Measurements from ENCODE around the gene ATN1.
A peak's percentile ranks its signal among the peaks of the same experiment; 100 is the strongest.

ATN1 gene

GRCh38 chr12:6944381-6945186, 16.8 kb downstream of the ATN1 start:
- peak; percentile 71 for DNase-seq (ENCODE audit: low read depth)

GRCh38 chr12:6945613-6946012, 17.9 kb downstream of the ATN1 start:
- no peak for DNase-seq (ENCODE audit: low read depth)

- DNase-seq (ENCODE audit: low read depth) = peak; percentile 43
These were observed 18.5 kb downstream of the ATN1 start for GRCh38 chr12:6946033-6946919.

GRCh38 chr12:6946920-6947374, 19.2 kb downstream of the ATN1 start:
- DNase-seq (ENCODE audit: low read depth) = no peak

GRCh38 chr12:6947615-6948014, 19.9 kb downstream of the ATN1 start:
- no peak for DNase-seq (ENCODE audit: low read depth)

GRCh38 chr12:6948873-6949594, 21.3 kb downstream of the ATN1 start:
- DNase-seq (ENCODE audit: low read depth) = no peak

GRCh38 chr12:6950401-6950801, 22.6 kb downstream of the ATN1 start:
- no peak for DNase-seq (ENCODE audit: low read depth)

GRCh38 chr12:6950811-6951540, 23.2 kb downstream of the ATN1 start, which contains the start of gene PTPN6:
Gene PTPN6 (plus strand): TSS chr12:6951356. CDS start chr12:6951513, 157 bp downstream.
- peak; percentile 65 for DNase-seq (ENCODE audit: low read depth)

GRCh38 chr12:6951551-6952120, 23.9 kb downstream of the ATN1 start:
- DNase-seq (ENCODE audit: low read depth) = no peak

- DNase-seq (ENCODE audit: low read depth) = no peak
These were observed 24.5 kb downstream of the ATN1 start for GRCh38 chr12:6952121-6952862.

GRCh38 chr12:6952863-6953441, 25.2 kb downstream of the ATN1 start:
- no peak for DNase-seq (ENCODE audit: low read depth)

GRCh38 chr12:6953442-6954315, 25.9 kb downstream of the ATN1 start:
- DNase-seq (ENCODE audit: low read depth) = peak; percentile 80

GRCh38 chr12:6954316-6955107, 26.8 kb downstream of the ATN1 start:
- DNase-seq (ENCODE audit: low read depth) = no peak

- DNase-seq (ENCODE audit: low read depth) = no peak
These were observed 27.6 kb downstream of the ATN1 start for GRCh38 chr12:6955108-6956020.

GRCh38 chr12:6956021-6956727, 28.4 kb downstream of the ATN1 start:
- no peak for DNase-seq (ENCODE audit: low read depth)

GRCh38 chr12:6957151-6957701, 29.5 kb downstream of the ATN1 start:
- no peak for DNase-seq (ENCODE audit: low read depth)

All from stimulated activated CD8-positive, alpha-beta memory T cell treated with anti-CD3 and anti-CD28 coated beads, Interleukin-12 subunit alpha, Interleukin-12 subunit beta, amount 100 ng/mL, for 4 hours (primary cell).